Measurements from ENCODE around the gene ITGAD.

Gene ITGAD

GRCh38 chr16:31376705-31377104 lies 16.4 kb upstream of the ITGAD start:
- no peak overlapping the region for H3K4me3 ChIP-seq (ENCODE audit: low read depth, low read length)
- DNase-seq (ENCODE audit: low read depth), result no peak
- TF ChIP-seq, protein P1, sequence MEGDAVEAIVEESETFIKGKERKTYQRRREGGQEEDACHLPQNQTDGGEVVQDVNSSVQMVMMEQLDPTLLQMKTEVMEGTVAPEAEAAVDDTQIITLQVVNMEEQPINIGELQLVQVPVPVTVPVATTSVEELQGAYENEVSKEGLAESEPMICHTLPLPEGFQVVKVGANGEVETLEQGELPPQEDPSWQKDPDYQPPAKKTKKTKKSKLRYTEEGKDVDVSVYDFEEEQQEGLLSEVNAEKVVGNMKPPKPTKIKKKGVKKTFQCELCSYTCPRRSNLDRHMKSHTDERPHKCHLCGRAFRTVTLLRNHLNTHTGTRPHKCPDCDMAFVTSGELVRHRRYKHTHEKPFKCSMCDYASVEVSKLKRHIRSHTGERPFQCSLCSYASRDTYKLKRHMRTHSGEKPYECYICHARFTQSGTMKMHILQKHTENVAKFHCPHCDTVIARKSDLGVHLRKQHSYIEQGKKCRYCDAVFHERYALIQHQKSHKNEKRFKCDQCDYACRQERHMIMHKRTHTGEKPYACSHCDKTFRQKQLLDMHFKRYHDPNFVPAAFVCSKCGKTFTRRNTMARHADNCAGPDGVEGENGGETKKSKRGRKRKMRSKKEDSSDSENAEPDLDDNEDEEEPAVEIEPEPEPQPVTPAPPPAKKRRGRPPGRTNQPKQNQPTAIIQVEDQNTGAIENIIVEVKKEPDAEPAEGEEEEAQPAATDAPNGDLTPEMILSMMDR (IDR thresholded peaks at IDR 0.05; ENCODE audit: low read depth, low read length, missing control alignments), result no peak

DNA sequence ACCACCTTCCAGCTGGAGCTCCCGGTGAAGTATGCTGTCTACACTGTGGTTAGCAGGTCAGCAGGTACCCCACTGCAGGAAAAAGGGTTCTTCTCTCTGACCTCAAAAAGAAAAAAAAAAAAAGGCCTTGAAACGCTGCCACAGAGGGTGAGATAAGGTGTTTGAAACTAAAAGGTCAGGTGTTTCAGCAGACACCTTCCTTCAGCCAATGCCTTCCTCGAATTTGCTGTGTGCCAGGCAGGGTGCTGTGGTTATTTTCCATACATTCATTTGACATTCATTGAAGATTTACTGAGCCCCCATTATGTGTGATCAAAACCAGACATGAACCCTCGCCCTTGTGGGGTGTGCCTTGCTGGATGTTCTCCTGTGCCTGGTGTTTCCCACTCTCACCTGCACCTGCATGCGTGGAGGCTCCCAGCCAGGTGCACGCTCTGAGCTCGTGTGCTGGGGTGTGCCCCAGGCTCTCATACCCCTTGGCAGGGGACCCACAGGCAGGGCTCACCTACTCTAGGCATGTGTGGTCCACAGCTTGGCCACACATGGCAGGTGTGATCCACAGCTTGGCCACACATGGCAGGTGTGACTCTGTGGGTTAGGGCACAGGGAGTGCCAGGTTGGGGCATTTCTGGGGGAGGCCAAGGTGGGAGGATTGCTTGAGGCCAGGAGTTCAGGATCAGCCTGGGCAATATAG lies 15.8 kb upstream of the ITGAD start:
- TF ChIP-seq, protein P1 (IDR thresholded peaks at IDR 0.05; ENCODE audit: low read depth, low read length, missing control alignments), result no peak
- no peak for DNase-seq (ENCODE audit: low read depth)
- no peak overlapping the region for H3K4me3 ChIP-seq (ENCODE audit: low read depth, low read length)

DNA sequence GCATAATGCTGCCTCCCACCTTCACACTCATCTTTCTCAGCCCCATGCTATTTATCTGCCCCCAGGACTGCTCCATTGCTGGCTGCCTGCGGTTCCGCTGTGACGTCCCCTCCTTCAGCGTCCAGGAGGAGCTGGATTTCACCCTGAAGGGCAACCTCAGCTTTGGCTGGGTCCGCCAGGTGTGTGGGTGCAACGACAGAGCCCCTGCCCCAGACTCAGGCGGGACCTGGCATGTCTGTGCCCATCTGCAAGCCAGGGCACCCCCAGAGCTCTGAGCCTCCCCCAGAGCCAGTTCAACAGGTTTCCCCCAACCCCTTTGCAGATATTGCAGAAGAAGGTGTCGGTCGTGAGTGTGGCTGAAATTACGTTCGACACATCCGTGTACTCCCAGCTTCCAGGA lies 12.9 kb upstream of the ITGAD start:
- DNase-seq (ENCODE audit: low read depth), result no peak
- no peak overlapping the region for H3K4me3 ChIP-seq (ENCODE audit: low read depth, low read length)
- TF ChIP-seq, protein P1 (IDR thresholded peaks at IDR 0.05; ENCODE audit: low read depth, low read length, missing control alignments), result no peak

DNA sequence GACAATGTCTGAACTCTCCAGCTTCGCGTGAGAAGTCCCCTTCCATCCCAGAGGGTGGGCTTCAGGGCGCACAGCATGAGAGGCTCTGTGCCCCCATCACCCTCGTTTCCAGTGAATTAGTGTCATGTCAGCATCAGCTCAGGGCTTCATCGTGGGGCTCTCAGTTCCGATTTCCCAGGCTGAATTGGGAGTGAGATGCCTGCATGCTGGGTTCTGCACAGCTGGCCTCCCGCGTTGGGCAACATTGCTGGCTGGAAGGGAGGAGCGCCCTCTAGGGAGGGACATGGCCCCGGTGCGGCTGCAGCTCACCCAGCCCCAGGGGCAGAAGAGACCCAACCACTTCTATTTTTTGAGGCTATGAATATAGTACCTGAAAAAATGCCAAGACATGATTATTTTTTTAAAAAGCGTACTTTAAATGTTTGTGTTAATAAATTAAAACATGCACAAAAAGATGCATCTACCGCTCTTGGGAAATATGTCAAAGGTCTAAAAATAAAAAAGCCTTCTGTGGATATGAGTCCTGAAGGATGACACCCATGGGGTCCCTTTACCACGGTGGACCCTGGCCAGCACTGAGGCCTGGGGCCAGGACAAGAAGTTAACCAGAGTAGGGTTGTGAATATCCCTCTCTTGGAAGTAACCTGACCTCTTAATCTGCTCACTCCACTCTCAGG lies 10.5 kb upstream of the ITGAD start:
- DNase-seq (ENCODE audit: low read depth), result peak; percentile 13
- TF ChIP-seq, protein P1 (IDR thresholded peaks at IDR 0.05; ENCODE audit: low read depth, low read length, missing control alignments), result peak; percentile 85
- H3K4me3 ChIP-seq (ENCODE audit: low read depth, low read length), result no peak overlapping the region

- H3K4me3 ChIP-seq (ENCODE audit: low read depth, low read length), result no peak overlapping the region
- TF ChIP-seq, protein P1 (IDR thresholded peaks at IDR 0.05; ENCODE audit: low read depth, low read length, missing control alignments), result no peak
- DNase-seq (ENCODE audit: low read depth), result no peak
Measured at GRCh38 chr16:31385680-31386079, 7.5 kb upstream of the ITGAD start.

DNA sequence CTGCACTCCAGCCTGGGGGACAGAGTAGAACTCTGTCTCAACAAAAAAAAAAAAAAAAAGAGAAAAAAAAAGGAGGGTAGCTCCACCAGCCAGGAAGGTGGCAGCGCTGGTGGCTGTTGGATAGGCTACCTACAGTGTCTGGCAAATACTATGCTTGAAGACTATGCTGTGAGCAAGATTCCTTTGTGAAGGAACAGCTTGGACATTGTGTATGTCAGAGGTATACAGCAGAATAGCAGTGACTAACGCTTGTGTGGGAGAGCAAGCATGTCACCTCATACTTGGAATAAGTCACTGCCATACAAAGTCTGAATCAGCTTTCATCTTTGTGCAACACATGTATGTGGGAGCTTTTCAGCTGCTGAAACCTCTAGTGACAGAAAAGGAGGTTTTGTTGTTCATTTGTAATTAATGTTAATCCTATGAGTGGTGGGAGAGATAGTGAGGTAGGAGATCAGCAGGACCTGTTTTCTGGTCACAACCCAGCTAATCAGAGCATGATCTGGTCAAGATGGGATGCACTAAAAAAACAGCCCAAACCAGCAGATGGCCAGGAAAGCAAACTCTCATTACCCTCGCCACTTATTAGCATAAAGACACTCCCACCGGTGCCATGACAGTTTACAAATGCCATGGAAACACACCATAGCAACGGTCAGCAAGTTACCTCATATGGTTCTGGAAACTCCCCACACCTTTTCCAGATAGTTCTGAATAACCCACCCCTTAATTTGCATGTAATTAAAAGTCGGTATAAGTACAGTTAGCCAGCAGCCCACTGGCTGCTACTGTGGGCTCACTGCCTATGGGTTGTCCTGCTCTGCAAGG lies 6.8 kb upstream of the ITGAD start:
- TF ChIP-seq, protein P1 (IDR thresholded peaks at IDR 0.05; ENCODE audit: low read depth, low read length, missing control alignments), result no peak
- H3K4me3 ChIP-seq (ENCODE audit: low read depth, low read length), result no peak overlapping the region
- DNase-seq (ENCODE audit: low read depth), result peak; percentile 35

Measured in GM12864 (cell line).